Liver (tissue), 9 donors: ENCODE data around the gene IRX3. TPM values are rescaled to one million over a fixed set of nuclear protein-coding genes. Genes with fewer than 3 reads are reported as not detected.

ENCODE experiments used
- DNase-seq: peaks from one replicate; pipeline ENCODE4 v3.0.0-alpha.2; 2017; ENCODE audit warnings: low spot score
- H3K27ac ChIP-seq, 2 donors: one replicate each; pipeline ENCODE4 v1.7.0; 2013; ENCODE audit warnings: inconsistent platforms in 2 of 2, low read length in 2 of 2, control low read depth in 1 of 2, low read depth in 1 of 2, mild to moderate bottlenecking in 1 of 2
- H3K27me3 ChIP-seq, 4 donors: one replicate each; pipeline versions ENCODE4 v1.6.1 to v1.7.0; 2013; ENCODE audit warnings: low read length in 3 of 4, inconsistent platforms in 1 of 4, mild to moderate bottlenecking in 1 of 4, moderate library complexity in 1 of 4; ENCODE audit not compliant: control insufficient read depth in 4 of 4, insufficient read depth in 4 of 4
- H3K36me3 ChIP-seq, 4 donors: one replicate each; pipeline versions ENCODE4 v1.6.1 to v1.7.0; 2013; ENCODE audit warnings: low read length in 3 of 4, mild to moderate bottlenecking in 3 of 4, low read depth in 1 of 4, moderate library complexity in 1 of 4; ENCODE audit not compliant: control insufficient read depth in 4 of 4, insufficient read depth in 3 of 4
- H3K4me1 ChIP-seq, 4 donors: one replicate each; pipeline versions ENCODE4 v1.6.1 to v1.7.0; 2013; ENCODE audit warnings: low read length in 3 of 4, mild to moderate bottlenecking in 3 of 4, moderate library complexity in 1 of 4; ENCODE audit not compliant: control insufficient read depth in 4 of 4, insufficient read depth in 4 of 4
- H3K4me3 ChIP-seq, 3 donors: one replicate each; pipeline versions ENCODE4 v1.6.1 to v1.7.0; 2013; ENCODE audit warnings: low read length in 3 of 3, control low read depth in 1 of 3, low read depth in 1 of 3, mild to moderate bottlenecking in 1 of 3
- H3K9ac ChIP-seq, 2 donors: one replicate each; pipeline ENCODE4 v1.7.0; 2013; ENCODE audit warnings: low read length in 2 of 2, mild to moderate bottlenecking in 2 of 2, moderate library complexity in 2 of 2, control low read depth in 1 of 2, low read depth in 1 of 2
- H3K9me3 ChIP-seq, 4 donors: one replicate each; pipeline versions ENCODE4 v1.6.1 to v1.7.0; 2013; ENCODE audit warnings: low read length in 3 of 4; ENCODE audit not compliant: control insufficient read depth in 4 of 4
- EGR1 ChIP-seq, 2 donors: IDR thresholded peaks; 2 replicates each; pipeline ENCODE4 v1.6.1; 2016 to 2018; ENCODE audit warnings: antibody characterized with exemption in 2 of 2, low read depth in 2 of 2
- FOXA1 ChIP-seq: IDR thresholded peaks from 2 replicates; pipeline ENCODE4 v1.6.1; 2016; ENCODE audit warnings: antibody characterized with exemption
- FOXA2 ChIP-seq: IDR thresholded peaks from 2 replicates; pipeline ENCODE4 v1.6.1; 2016; ENCODE audit warnings: antibody characterized with exemption
- GABPA ChIP-seq, 2 donors: IDR thresholded peaks in 1 of 2; conservative IDR thresholded peaks in 1 of 2; 2 replicates each; pipeline ENCODE4 v1.6.1; 2016; ENCODE audit warnings: antibody characterized with exemption in 2 of 2, mild to moderate bottlenecking in 1 of 2, moderate library complexity in 1 of 2
- HNF4A ChIP-seq, 2 donors: conservative IDR thresholded peaks; 2 replicates each; pipeline ENCODE4 v1.6.1; 2016; ENCODE audit warnings: antibody characterized with exemption in 2 of 2, mild to moderate bottlenecking in 2 of 2
- HNF4G ChIP-seq: IDR thresholded peaks from 2 replicates; pipeline ENCODE4 v1.6.1; 2016; ENCODE audit warnings: antibody characterized with exemption
- JUND ChIP-seq, 2 donors: IDR thresholded peaks; 2 replicates each; pipeline ENCODE4 v1.6.1; 2016; ENCODE audit warnings: antibody characterized with exemption in 2 of 2
- NR2F2 ChIP-seq: IDR thresholded peaks from 2 replicates; pipeline ENCODE4 v1.6.1; 2016; ENCODE audit warnings: antibody characterized with exemption
- RAD21 ChIP-seq, 2 donors: IDR thresholded peaks; 2 replicates each; pipeline ENCODE4 v1.6.1; 2016; ENCODE audit warnings: antibody characterized with exemption in 2 of 2, mild to moderate bottlenecking in 2 of 2
- RXRA ChIP-seq, 2 donors: IDR thresholded peaks; 2 replicates each; pipeline ENCODE4 v1.6.1; 2017 to 2018; ENCODE audit warnings: antibody characterized with exemption in 2 of 2, mild to moderate bottlenecking in 1 of 2
- SP1 ChIP-seq: IDR thresholded peaks from 2 replicates; pipeline ENCODE4 v1.6.1; 2018; ENCODE audit warnings: antibody characterized with exemption, mild to moderate bottlenecking
- TAF1 ChIP-seq: conservative IDR thresholded peaks from 2 replicates; pipeline ENCODE4 v1.6.1; 2016; ENCODE audit warnings: antibody characterized with exemption, mild to moderate bottlenecking
- YY1 ChIP-seq: IDR thresholded peaks from 2 replicates; pipeline ENCODE4 v1.6.1; 2016; ENCODE audit warnings: antibody characterized with exemption, mild to moderate bottlenecking
- WGBS: extraction: QIAGEN DNeasy Blood & Tissue Kit; methylation state at CpG from one replicate; pipeline ENCODE4 v1.1.7; 2013; 5-methylcytosine and 5-hydroxymethylcytosine counted together
- polyA plus RNA-seq, 2 donors: library from polyadenylated mRNA; stranded (reverse) in 1 of 2; unstranded in 1 of 2; fragments of 200-250 nt in 1 of 2; fragments of >200 nt in 1 of 2; fragmentation: Nextera tagmentation in 1 of 2; extraction: Ambion mirVana in 1 of 2; gene quantifications; one replicate each; pipeline versions ENCODE4 v1.2.1 to v1.2.3, GENCODE V29; 2013 to 2015
- total RNA-seq, 2 donors: library from RNA; depleted of rRNA; stranded (reverse); fragments of >200 nt; gene quantifications; one replicate each; pipeline ENCODE4 v1.2.3, GENCODE V29; 2014
- TF ChIP-seq, protein P1 (sequence below): IDR thresholded peaks from 2 replicates; pipeline ENCODE4 v1.6.1; 2016; ENCODE audit warnings: antibody characterized with exemption, mild to moderate bottlenecking
- TF ChIP-seq, protein P2 (sequence below): IDR thresholded peaks from 2 replicates; pipeline ENCODE4 v1.6.1; 2016; ENCODE audit warnings: antibody characterized with exemption
- TF ChIP-seq, protein P3 (sequence below): IDR thresholded peaks from 2 replicates; pipeline ENCODE4 v1.6.1; 2016; ENCODE audit warnings: antibody characterized with exemption
- TF ChIP-seq, protein P4 (sequence below): fragments of 150-350 bp; IDR thresholded peaks from 2 replicates; pipeline ENCODE4 v1.5.1; 2017; ENCODE audit warnings: improper control_type of control experiment, low read depth, low read length; ENCODE audit not compliant: missing input control
- TF ChIP-seq, protein P5 (sequence below): IDR thresholded peaks from 2 replicates; pipeline ENCODE4 v1.6.1; 2016; ENCODE audit warnings: antibody characterized with exemption
- donor health status: healthy.
- donor health status: healthy.
- donor health status: healthy.
- donor health status: healthy.
- donor health status: healthy.

IRX3 gene
- total and polyA plus RNA-seq, 4 donors = 0.53 to 0.59 TPM; not detected in 2

DNA sequence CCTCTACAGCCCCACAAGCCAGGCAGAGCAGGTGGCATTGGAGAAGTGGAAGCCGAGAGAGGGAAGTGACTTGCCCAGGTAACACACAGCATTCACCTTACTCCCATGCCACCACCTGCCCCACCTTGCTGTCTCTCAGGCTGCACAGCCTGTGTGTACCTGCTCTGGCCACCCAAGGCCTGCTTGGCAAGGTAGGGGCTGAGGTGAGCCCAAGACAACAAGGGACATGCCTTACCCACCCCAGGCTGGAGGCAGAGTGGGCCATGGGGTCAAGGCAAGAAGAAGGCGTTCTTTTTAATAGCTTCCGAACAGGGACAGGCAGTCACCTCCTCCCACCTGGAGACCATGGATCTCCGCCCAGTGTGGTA lies 40.1 kb downstream of the IRX3 start:
- DNase-seq = no peak

More for the DNA sequence above, 40.1 kb downstream of the IRX3 start:
- Histone ChIP-seq H3K4me3 (no peak overlapping the region), H3K27me3 (no peaks in the 10 kb centered on the region), H3K36me3 (no peaks in the 10 kb centered on the region), H3K27ac (no peak overlapping the region), H3K4me1 (no peaks in the 10 kb centered on the region), H3K9me3 (no peaks in the 10 kb centered on the region), H3K9ac (no peak overlapping the region)
- WGBS = 89% methylated on average over 4 of the region's 4 CpGs
- no peak for TF ChIP-seq NR2F2
- TF ChIP-seq JUND (IDR thresholded peaks at IDR 0.05) = no peak
- TF ChIP-seq FOXA1 = no peak
- no peak for TF ChIP-seq SP1
- TF ChIP-seq, protein P1, sequence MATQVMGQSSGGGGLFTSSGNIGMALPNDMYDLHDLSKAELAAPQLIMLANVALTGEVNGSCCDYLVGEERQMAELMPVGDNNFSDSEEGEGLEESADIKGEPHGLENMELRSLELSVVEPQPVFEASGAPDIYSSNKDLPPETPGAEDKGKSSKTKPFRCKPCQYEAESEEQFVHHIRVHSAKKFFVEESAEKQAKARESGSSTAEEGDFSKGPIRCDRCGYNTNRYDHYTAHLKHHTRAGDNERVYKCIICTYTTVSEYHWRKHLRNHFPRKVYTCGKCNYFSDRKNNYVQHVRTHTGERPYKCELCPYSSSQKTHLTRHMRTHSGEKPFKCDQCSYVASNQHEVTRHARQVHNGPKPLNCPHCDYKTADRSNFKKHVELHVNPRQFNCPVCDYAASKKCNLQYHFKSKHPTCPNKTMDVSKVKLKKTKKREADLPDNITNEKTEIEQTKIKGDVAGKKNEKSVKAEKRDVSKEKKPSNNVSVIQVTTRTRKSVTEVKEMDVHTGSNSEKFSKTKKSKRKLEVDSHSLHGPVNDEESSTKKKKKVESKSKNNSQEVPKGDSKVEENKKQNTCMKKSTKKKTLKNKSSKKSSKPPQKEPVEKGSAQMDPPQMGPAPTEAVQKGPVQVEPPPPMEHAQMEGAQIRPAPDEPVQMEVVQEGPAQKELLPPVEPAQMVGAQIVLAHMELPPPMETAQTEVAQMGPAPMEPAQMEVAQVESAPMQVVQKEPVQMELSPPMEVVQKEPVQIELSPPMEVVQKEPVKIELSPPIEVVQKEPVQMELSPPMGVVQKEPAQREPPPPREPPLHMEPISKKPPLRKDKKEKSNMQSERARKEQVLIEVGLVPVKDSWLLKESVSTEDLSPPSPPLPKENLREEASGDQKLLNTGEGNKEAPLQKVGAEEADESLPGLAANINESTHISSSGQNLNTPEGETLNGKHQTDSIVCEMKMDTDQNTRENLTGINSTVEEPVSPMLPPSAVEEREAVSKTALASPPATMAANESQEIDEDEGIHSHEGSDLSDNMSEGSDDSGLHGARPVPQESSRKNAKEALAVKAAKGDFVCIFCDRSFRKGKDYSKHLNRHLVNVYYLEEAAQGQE = no peak
- TF ChIP-seq RAD21 (IDR thresholded peaks at IDR 0.05) = no peak
- no peak for TF ChIP-seq FOXA2
- no peak for TF ChIP-seq RXRA (IDR thresholded peaks at IDR 0.05)
- TF ChIP-seq EGR1 (IDR thresholded peaks at IDR 0.05; ENCODE audit: low read depth in 2 of 2) = no peak
- TF ChIP-seq GABPA (IDR thresholded peaks at IDR 0.05 in 1 of 2, conservative IDR thresholded peaks at IDR 0.05 in 1 of 2) = no peak
- TF ChIP-seq TAF1 = no peak
- TF ChIP-seq, protein P2, sequence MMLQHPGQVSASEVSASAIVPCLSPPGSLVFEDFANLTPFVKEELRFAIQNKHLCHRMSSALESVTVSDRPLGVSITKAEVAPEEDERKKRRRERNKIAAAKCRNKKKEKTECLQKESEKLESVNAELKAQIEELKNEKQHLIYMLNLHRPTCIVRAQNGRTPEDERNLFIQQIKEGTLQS = no peak
- TF ChIP-seq, protein P3, sequence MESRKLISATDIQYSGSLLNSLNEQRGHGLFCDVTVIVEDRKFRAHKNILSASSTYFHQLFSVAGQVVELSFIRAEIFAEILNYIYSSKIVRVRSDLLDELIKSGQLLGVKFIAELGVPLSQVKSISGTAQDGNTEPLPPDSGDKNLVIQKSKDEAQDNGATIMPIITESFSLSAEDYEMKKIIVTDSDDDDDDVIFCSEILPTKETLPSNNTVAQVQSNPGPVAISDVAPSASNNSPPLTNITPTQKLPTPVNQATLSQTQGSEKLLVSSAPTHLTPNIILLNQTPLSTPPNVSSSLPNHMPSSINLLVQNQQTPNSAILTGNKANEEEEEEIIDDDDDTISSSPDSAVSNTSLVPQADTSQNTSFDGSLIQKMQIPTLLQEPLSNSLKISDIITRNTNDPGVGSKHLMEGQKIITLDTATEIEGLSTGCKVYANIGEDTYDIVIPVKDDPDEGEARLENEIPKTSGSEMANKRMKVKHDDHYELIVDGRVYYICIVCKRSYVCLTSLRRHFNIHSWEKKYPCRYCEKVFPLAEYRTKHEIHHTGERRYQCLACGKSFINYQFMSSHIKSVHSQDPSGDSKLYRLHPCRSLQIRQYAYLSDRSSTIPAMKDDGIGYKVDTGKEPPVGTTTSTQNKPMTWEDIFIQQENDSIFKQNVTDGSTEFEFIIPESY = no peak
- TF ChIP-seq HNF4G = no peak
- TF ChIP-seq HNF4A (conservative IDR thresholded peaks at IDR 0.05) = no peak
- TF ChIP-seq, protein P4, sequence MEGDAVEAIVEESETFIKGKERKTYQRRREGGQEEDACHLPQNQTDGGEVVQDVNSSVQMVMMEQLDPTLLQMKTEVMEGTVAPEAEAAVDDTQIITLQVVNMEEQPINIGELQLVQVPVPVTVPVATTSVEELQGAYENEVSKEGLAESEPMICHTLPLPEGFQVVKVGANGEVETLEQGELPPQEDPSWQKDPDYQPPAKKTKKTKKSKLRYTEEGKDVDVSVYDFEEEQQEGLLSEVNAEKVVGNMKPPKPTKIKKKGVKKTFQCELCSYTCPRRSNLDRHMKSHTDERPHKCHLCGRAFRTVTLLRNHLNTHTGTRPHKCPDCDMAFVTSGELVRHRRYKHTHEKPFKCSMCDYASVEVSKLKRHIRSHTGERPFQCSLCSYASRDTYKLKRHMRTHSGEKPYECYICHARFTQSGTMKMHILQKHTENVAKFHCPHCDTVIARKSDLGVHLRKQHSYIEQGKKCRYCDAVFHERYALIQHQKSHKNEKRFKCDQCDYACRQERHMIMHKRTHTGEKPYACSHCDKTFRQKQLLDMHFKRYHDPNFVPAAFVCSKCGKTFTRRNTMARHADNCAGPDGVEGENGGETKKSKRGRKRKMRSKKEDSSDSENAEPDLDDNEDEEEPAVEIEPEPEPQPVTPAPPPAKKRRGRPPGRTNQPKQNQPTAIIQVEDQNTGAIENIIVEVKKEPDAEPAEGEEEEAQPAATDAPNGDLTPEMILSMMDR = no peak
- no peak for TF ChIP-seq YY1
- TF ChIP-seq, protein P5, sequence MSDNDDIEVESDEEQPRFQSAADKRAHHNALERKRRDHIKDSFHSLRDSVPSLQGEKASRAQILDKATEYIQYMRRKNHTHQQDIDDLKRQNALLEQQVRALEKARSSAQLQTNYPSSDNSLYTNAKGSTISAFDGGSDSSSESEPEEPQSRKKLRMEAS = no peak
